Putamen (tissue), 1 donor: ENCODE results near the gene LRP1.

Source experiments
- DNase-seq: peaks from one replicate; pipeline ENCODE4 v3.0.0-alpha.2; 2016; ENCODE audit warnings: low spot score

Gene LRP1

DNA sequence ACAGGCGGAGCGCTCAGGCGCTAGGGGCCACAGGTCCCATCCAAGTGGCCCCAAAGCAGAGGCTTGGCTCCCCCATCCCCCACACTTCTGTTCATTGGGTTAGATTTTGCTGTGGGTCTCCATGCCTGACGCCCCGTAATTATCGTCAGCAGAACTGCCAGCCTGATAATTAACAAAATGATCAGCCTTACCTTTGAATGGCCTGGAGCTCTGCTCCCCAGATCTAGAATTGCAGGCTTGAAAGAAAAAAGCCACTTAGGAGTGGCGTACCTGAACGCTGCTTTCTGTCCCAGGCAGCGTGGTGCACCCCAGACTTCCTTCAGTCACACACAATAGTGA lies 47.8 kb downstream of the LRP1 start:
- no peak for DNase-seq

GRCh38 chr12:57176846-57177245 lies 48.6 kb downstream of the LRP1 start:
- DNase-seq: no peak

GRCh38 chr12:57177354-57177753 lies 49.1 kb downstream of the LRP1 start:
- DNase-seq: no peak

GRCh38 chr12:57178213-57178612 lies 49.9 kb downstream of the LRP1 start:
- DNase-seq: no peak

- no peak for DNase-seq
These were observed 51.2 kb downstream of the LRP1 start for GRCh38 chr12:57179331-57180086.

DNA sequence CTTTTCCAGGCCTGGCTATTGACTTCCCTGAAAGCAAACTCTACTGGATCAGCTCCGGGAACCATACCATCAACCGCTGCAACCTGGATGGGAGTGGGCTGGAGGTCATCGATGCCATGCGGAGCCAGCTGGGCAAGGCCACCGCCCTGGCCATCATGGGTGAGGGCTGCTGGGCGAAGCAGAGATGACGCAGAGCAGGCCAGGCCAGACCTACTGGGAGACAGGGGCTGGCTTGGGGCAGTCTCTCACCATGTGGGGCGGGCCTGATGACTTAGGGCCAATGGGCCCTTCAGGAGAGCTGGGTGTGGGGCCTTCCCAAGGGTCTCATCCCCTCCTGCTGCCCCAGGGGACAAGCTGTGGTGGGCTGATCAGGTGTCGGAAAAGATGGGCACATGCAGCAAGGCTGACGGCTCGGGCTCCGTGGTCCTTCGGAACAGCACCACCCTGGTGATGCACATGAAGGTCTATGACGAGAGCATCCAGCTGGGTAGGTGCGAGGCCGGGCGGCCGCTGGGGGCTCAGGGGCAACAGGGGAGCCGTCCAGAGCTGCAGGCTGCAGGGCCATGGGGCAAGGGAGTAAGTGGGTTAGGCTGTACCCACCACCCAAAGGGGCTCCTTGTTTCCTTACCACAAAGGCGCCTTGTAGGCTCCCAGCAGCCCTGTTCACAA lies 52.2 kb downstream of the LRP1 start:
- no peak for DNase-seq

DNA sequence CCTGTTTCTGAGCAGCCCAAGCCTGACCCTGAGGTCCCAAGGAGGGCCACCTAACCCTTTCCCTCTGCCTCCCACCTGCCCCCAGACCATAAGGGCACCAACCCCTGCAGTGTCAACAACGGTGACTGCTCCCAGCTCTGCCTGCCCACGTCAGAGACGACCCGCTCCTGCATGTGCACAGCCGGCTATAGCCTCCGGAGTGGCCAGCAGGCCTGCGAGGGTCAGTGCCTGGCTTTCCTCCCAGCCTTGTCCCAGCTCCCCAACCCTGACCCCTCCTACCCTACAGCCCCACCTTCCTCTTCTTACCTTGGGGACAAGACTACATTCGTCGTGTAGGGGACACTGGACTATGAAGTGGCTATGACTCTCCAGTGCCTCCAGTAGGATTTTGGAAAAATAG lies 52.8 kb downstream of the LRP1 start:
- DNase-seq: no peak

- no peak for DNase-seq
These were observed 53.4 kb downstream of the LRP1 start for GRCh38 chr12:57181561-57182155.

GRCh38 chr12:57182918-57183575 lies 54.8 kb downstream of the LRP1 start:
- peak; percentile 52 for DNase-seq

DNA sequence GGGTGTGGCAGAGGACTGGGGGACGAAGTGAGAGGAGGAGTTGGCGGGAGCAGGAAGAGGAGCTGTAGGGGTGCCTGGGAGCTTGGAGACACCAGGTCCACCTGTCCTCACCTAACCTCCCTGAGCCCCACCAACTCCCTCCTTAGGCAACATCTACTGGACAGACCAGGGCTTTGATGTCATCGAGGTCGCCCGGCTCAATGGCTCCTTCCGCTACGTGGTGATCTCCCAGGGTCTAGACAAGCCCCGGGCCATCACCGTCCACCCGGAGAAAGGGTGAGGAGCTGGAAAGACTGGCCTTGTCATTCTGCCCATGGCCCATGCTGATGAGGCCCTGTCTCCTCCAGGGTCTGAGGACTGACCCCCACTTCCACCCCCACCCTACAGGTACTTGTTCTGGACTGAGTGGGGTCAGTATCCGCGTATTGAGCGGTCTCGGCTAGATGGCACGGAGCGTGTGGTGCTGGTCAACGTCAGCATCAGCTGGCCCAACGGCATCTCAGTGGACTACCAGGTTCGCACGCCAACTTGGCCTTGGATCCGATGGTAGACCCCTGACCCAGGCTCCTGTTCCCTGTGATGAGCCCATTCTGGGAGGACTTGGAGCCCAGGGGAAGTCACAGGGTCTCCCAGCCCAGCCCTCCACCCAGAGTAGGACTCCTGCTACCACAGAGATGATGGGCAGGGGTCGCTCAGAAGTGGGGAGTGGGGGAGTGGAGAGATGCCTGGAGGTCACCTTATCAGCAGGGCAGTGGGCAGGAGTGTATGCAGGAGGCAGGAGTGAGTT lies 55.8 kb downstream of the LRP1 start:
- no peak for DNase-seq

DNA sequence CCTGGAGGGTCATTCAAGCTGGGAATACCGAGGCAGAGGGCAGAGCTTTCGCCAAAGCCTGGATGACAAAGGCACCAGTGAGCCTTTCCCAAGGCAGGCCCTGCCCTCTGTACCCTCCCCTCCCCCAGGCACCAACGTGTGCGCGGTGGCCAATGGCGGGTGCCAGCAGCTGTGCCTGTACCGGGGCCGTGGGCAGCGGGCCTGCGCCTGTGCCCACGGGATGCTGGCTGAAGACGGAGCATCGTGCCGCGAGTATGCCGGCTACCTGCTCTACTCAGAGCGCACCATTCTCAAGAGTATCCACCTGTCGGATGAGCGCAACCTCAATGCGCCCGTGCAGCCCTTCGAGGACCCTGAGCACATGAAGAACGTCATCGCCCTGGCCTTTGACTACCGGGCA lies 57.1 kb downstream of the LRP1 start:
- DNase-seq: no peak

GRCh38 chr12:57185906-57186508 lies 57.7 kb downstream of the LRP1 start:
- no peak for DNase-seq

DNA sequence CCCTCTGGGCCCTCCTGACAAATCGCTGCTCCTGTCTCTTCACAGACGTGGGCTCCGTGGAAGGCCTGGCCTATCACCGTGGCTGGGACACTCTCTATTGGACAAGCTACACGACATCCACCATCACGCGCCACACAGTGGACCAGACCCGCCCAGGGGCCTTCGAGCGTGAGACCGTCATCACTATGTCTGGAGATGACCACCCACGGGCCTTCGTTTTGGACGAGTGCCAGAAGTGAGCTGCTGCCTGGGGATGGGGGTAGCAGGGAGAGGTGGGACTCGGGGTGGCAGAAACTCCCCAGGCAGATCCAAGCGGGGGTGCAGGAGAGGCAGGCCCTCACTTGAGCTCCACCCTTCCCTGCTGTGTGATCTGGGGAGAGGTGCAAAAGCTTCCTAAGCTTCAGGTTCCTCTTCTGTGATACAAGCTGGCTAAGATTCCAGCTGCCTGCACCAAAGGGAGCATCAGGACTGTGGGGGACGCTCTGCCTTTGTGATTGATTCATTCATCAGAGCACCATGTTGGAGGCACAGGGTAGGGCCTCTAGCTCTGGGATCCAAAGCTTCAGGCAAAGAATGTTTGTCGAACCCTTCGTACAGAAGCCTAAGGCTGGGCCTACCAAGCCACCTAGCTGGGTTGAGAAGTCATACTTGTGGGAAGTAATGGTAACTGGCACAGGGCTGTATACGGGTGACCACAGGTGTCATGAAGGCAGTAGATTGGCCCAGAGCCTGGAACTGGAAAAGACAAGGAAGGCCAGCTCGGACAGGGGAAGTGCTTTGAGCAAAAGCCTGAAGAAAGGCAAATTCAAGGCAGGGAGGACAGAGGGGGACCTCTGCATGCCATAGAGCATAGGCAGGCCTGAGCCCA lies 59.2 kb downstream of the LRP1 start:
- DNase-seq: no peak

GRCh38 chr12:57188090-57188425 lies 59.8 kb downstream of the LRP1 start:
- no peak for DNase-seq

- DNase-seq: no peak
These were observed 61.8 kb downstream of the LRP1 start for GRCh38 chr12:57190037-57190436.

DNA sequence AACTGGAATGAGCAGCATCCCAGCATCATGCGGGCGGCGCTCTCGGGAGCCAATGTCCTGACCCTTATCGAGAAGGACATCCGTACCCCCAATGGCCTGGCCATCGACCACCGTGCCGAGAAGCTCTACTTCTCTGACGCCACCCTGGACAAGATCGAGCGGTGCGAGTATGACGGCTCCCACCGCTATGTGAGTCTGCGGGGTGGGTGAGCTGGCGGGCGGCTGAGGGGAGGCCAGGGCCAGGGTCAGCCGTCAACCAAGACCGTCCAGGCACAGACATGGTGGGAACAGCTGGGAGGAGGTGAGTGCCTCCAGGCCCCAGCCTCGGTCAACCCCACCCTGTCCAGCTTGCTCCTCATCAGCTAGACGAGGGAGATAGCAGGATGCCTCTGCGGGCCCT lies 62.5 kb downstream of the LRP1 start:
- no peak for DNase-seq

GRCh38 chr12:57191410-57191809 lies 63.1 kb downstream of the LRP1 start:
- DNase-seq: no peak

- DNase-seq: no peak
These were observed 64.6 kb downstream of the LRP1 start for GRCh38 chr12:57192920-57193319.

- DNase-seq: no peak
These were observed 65.5 kb downstream of the LRP1 start for GRCh38 chr12:57193706-57194245.

- DNase-seq: no peak
These were observed 66.0 kb downstream of the LRP1 start for GRCh38 chr12:57194253-57194652.

DNA sequence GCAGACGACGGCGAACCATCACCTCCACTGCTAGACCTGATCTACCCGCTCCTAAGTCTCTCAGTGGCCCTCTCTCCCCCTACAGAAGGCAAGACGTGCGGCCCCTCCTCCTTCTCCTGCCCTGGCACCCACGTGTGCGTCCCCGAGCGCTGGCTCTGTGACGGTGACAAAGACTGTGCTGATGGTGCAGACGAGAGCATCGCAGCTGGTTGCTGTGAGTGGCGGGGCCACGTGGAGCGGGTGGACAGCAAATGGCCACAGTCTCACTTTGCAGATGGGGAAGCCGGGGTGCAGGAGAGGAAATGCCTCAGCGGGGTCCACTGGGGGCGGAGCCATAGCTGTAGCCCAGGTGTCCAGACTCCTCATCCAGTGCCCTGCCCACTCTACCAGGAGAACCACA lies 66.9 kb downstream of the LRP1 start:
- no peak for DNase-seq
